Measurements from ENCODE around the gene DAB1. TPM values are rescaled to one million over a fixed set of nuclear protein-coding genes. Genes with fewer than 3 reads are reported as not detected.

Gene DAB1
- total and polyA plus RNA-seq, 7 donors, result under 0.01 to 1.1 (median 0.75) TPM; not detected in 1

DNA sequence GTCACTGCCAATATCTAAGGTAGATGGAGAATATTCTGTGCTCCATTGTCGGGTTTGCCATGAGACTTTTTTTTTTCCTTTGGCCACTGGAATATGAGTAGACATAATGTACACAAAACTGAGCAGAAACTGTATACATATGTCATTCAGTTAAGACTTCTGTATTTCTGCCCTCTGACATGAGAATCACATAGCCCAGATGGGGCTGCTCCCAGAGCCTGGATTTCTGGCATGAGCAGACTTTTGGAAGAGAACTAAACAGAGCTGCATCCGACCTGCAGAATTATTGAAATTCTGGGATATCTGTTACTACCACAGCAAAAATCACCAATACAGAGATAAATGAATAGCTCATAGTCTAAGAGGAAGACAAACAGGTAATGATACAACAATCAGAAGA, 62.3 kb downstream of the DAB1 start:
- no peak for TF ChIP-seq EP300 (IDR thresholded peaks at IDR 0.05)
- no peak for TF ChIP-seq POLR2AphosphoS5 (IDR thresholded peaks at IDR 0.05)
- TF ChIP-seq, protein P1, sequence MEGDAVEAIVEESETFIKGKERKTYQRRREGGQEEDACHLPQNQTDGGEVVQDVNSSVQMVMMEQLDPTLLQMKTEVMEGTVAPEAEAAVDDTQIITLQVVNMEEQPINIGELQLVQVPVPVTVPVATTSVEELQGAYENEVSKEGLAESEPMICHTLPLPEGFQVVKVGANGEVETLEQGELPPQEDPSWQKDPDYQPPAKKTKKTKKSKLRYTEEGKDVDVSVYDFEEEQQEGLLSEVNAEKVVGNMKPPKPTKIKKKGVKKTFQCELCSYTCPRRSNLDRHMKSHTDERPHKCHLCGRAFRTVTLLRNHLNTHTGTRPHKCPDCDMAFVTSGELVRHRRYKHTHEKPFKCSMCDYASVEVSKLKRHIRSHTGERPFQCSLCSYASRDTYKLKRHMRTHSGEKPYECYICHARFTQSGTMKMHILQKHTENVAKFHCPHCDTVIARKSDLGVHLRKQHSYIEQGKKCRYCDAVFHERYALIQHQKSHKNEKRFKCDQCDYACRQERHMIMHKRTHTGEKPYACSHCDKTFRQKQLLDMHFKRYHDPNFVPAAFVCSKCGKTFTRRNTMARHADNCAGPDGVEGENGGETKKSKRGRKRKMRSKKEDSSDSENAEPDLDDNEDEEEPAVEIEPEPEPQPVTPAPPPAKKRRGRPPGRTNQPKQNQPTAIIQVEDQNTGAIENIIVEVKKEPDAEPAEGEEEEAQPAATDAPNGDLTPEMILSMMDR (IDR thresholded peaks at IDR 0.05), result no peak
- TF ChIP-seq POLR2A (IDR thresholded peaks at IDR 0.05), result no peak
- Histone ChIP-seq H3K4me1 (no peaks in the 10 kb centered on the region), H3K36me3 (no peaks in the 10 kb centered on the region), H3K27ac (no peak overlapping the region), H3K9me3 (peaks cover 0 to 6% (median 2%) of the 10 kb centered on the region in 4 donors), H3K4me3 (no peak overlapping the region), H3K27me3 (no peaks in the 10 kb centered on the region)
- no peak for DNase-seq
- WGBS, 2 donors, result 68 to 71% methylated on average over 2 of the region's 2 CpGs
- intact Hi-C loops (cut with DNase I), result no loop called here

DNA sequence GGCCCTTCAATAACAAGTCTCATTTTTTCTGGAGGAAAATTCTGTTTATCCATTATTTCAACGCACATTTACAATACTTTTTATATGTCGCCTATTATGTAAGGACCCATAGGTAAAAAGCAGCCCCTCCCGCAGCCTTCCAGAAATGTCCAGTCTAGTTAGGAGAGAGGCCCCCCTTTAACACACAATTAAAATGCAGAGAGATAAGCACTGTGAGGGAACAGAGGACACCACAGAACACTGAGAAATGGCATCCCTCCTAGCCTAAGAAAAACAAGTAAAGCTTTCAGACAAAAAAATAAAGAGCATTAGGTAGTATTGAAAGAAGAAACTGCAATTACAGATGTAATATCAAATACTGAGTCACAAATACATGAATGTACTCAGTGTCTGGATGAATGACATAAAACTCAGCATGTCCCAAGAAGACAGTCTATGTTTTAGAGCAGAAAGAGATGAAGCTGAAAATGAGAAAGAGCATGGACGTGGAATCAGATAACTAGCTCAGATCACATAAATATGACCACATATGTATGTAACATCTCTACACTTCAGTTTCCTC, 62.9 kb downstream of the DAB1 start:
- Histone ChIP-seq H3K27me3 (no peaks in the 10 kb centered on the region), H3K9me3 (peaks cover 0 to 6% (median 2%) of the 10 kb centered on the region in 4 donors), H3K4me3 (no peak overlapping the region), H3K36me3 (no peaks in the 10 kb centered on the region), H3K27ac (no peak overlapping the region), H3K4me1 (no peaks in the 10 kb centered on the region)
- 83 to 86% methylated on average over 4 of the region's 4 CpGs for WGBS, 2 donors
- intact Hi-C loops (cut with DNase I), result no loop called here
- DNase-seq, result no peak
- TF ChIP-seq EP300 (IDR thresholded peaks at IDR 0.05) (no peak), POLR2AphosphoS5 (IDR thresholded peaks at IDR 0.05) (no peak), POLR2A (IDR thresholded peaks at IDR 0.05) (no peak)
- TF ChIP-seq, protein P1 (IDR thresholded peaks at IDR 0.05), result no peak

DNA sequence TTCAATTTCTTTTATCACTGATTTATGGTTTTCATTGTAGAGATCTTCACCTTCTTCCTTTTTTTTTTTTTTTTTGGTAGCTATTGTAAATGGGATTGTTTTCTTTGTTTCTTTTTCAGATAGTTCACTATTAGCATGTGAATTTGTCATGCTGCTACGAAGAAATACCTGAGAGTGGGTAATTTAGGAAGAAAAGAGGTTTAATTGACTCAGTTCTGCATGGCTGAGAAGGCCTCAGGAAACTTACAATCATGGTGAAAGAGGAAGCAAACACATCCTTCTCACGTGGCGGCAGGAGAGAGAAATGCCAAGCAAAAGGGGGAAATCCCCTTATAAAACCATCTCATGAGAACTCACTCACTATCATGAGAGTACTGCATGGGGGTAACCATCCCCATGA, 66.4 kb downstream of the DAB1 start:
- Histone ChIP-seq H3K4me3 (no peak overlapping the region), H3K4me1 (no peaks in the 10 kb centered on the region), H3K36me3 (no peaks in the 10 kb centered on the region), H3K9me3 (peaks cover 0 to 6% (median 2%) of the 10 kb centered on the region in 4 donors), H3K27ac (no peak overlapping the region), H3K27me3 (no peaks in the 10 kb centered on the region)
- 40 to 42% methylated on average over 3 of the region's 3 CpGs for WGBS, 2 donors
- TF ChIP-seq EP300 (IDR thresholded peaks at IDR 0.05) (no peak), POLR2AphosphoS5 (IDR thresholded peaks at IDR 0.05) (no peak), POLR2A (IDR thresholded peaks at IDR 0.05) (no peak)
- TF ChIP-seq, protein P1 (IDR thresholded peaks at IDR 0.05), result no peak
- DNase-seq, result no peak
- intact Hi-C loops (cut with DNase I), result no loop called here

DNA sequence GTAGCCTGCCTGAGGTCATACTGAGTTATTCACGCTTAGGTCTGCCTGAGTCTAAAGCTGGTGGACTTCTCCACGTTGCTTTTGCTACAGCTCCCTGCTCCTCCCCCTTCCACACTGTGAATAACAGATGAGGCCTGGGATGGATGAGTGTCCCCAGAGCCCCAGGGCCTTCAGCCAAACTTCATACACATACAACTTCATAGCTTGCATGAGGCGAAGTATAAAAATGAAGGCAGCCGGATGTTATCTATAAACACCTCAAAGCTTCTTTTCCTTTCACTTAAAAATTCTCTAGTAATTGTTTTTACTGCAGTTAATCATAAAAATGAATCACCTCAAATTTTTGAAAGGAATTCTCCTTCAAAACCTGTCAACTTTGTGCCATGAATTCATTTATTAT, 70.2 kb downstream of the DAB1 start:
- Histone ChIP-seq H3K27ac (no peak overlapping the region), H3K36me3 (no peaks in the 10 kb centered on the region), H3K27me3 (no peaks in the 10 kb centered on the region), H3K9me3 (peaks cover 0 to 4% (median 1%) of the 10 kb centered on the region in 4 donors), H3K4me1 (no peaks in the 10 kb centered on the region), H3K4me3 (no peak overlapping the region)
- no peak for TF ChIP-seq POLR2A (IDR thresholded peaks at IDR 0.05)
- no peak for TF ChIP-seq POLR2AphosphoS5 (IDR thresholded peaks at IDR 0.05)
- TF ChIP-seq, protein P1 (IDR thresholded peaks at IDR 0.05), result no peak
- TF ChIP-seq EP300 (IDR thresholded peaks at IDR 0.05), result no peak
- 68 to 79% methylated on average over 4 of the region's 4 CpGs for WGBS, 2 donors
- no peak for DNase-seq
- intact Hi-C loops (cut with DNase I), result no loop called here

DNA sequence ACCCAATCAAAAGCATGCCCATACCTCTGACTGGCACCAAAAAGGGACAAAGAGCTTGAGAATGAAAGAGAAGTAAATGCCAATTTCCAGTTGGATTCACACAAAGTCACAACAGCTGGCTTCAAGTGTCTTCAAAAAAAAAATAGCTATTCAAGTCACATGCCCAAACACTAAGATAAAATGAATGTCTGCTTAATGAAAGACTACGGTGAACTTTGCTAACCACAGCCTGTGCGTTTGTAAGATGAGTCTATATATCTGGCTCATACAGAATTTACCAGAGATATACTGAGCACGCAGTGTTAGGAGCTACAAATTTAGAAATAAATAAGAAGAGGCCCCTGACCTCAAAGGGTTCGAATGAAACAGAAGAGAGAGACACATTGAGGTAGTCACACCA, 73.2 kb downstream of the DAB1 start:
- TF ChIP-seq, protein P1 (IDR thresholded peaks at IDR 0.05), result no peak
- TF ChIP-seq POLR2AphosphoS5 (IDR thresholded peaks at IDR 0.05) (no peak), POLR2A (IDR thresholded peaks at IDR 0.05) (no peak), EP300 (IDR thresholded peaks at IDR 0.05) (no peak)
- no peak overlapping the region for H3K27ac ChIP-seq
- H3K4me3 ChIP-seq, result no peak overlapping the region
- H3K27me3 ChIP-seq, result no peaks in the 10 kb centered on the region
- no peaks in the 10 kb centered on the region for H3K9me3 ChIP-seq
- 69% methylated on average over 4 of the region's 4 CpGs for WGBS, 2 donors
- no peaks in the 10 kb centered on the region for H3K4me1 ChIP-seq
- no peaks in the 10 kb centered on the region for H3K36me3 ChIP-seq
- DNase-seq, result no peak
- intact Hi-C loops (cut with DNase I), result no loop called here

Data from sigmoid colon (tissue), 7 donors.